ENCODE data around the gene ANXA2R.

DNA sequence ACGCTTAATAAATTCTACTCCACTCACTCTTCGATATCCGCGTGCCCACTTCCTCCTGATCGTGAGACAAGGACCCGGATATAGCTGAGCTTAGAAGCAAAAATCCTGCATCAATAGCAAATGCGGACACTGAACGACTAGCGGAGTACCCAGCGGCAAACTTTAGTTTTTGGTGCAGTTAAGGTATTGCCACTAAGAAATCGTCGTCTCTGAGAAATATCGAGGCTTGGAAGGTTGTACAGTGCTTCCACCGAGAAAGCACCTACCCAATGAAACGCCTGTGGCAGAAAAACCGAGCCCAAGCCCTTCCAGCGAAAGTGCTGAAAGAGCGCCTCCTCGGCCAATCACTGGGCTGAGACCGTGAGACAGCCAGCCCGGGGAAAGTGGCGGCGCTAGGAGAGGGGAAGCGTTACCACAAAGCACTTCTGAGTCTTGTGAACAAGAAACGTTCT, 32.2 kb downstream of the ANXA2R start:
- TF ChIP-seq, protein P1, sequence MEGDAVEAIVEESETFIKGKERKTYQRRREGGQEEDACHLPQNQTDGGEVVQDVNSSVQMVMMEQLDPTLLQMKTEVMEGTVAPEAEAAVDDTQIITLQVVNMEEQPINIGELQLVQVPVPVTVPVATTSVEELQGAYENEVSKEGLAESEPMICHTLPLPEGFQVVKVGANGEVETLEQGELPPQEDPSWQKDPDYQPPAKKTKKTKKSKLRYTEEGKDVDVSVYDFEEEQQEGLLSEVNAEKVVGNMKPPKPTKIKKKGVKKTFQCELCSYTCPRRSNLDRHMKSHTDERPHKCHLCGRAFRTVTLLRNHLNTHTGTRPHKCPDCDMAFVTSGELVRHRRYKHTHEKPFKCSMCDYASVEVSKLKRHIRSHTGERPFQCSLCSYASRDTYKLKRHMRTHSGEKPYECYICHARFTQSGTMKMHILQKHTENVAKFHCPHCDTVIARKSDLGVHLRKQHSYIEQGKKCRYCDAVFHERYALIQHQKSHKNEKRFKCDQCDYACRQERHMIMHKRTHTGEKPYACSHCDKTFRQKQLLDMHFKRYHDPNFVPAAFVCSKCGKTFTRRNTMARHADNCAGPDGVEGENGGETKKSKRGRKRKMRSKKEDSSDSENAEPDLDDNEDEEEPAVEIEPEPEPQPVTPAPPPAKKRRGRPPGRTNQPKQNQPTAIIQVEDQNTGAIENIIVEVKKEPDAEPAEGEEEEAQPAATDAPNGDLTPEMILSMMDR (IDR thresholded peaks at IDR 0.05): no peak
- no peak for TF ChIP-seq POLR2A (IDR thresholded peaks at IDR 0.05)
